ENCODE measurements around the gene PDE9A. TPM values are rescaled to one million over a fixed set of nuclear protein-coding genes. Genes with fewer than 3 reads are reported as not detected.

Gene PDE9A
- total RNA-seq, 1 donor from 2014 or later: 2.0 TPM

DNA sequence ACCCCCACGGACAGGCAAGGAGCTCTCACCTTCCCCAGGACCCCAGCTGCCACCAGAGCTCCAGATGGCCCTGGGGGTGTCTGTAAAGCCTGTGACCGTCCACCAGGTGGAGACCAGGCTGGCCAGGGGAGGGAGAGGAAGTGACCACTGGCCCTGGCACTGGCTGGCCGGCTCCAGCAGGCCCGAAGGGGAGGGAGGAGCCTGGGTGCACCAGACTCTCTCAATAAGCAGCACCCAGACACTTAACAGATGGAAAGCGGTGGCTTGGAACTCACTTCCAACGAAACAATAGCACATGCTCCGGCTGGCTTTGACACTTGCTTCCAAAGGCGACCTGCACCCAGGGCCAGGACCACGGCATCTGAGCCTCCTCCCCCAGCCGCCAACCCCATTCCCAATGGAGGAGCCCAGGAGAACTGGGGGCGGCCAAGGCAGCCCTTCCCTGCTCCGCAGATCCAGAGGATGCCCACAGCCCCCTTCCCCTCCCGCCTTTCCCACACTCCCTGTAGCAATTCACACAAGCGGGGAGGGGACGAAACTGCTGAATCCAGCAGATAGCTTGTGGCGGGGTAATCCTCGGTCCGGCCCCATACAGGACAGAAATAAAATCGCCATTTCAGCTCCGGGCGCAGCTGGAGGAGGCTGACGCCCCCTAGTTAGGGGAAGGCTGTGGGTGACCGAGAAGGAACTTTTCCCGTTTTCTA is 742 bp upstream of the PDE9A start:
- DNase-seq (ENCODE audit: low read depth): peak; percentile 50
- TF ChIP-seq, protein P1, sequence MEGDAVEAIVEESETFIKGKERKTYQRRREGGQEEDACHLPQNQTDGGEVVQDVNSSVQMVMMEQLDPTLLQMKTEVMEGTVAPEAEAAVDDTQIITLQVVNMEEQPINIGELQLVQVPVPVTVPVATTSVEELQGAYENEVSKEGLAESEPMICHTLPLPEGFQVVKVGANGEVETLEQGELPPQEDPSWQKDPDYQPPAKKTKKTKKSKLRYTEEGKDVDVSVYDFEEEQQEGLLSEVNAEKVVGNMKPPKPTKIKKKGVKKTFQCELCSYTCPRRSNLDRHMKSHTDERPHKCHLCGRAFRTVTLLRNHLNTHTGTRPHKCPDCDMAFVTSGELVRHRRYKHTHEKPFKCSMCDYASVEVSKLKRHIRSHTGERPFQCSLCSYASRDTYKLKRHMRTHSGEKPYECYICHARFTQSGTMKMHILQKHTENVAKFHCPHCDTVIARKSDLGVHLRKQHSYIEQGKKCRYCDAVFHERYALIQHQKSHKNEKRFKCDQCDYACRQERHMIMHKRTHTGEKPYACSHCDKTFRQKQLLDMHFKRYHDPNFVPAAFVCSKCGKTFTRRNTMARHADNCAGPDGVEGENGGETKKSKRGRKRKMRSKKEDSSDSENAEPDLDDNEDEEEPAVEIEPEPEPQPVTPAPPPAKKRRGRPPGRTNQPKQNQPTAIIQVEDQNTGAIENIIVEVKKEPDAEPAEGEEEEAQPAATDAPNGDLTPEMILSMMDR (conservative IDR thresholded peaks at IDR 0.05; ENCODE audit: low read depth, low read length): peak; percentile 76
- peak overlapping the region; percentile 58 for H3K4me3 ChIP-seq (ENCODE audit: low read depth, low read length)

DNA sequence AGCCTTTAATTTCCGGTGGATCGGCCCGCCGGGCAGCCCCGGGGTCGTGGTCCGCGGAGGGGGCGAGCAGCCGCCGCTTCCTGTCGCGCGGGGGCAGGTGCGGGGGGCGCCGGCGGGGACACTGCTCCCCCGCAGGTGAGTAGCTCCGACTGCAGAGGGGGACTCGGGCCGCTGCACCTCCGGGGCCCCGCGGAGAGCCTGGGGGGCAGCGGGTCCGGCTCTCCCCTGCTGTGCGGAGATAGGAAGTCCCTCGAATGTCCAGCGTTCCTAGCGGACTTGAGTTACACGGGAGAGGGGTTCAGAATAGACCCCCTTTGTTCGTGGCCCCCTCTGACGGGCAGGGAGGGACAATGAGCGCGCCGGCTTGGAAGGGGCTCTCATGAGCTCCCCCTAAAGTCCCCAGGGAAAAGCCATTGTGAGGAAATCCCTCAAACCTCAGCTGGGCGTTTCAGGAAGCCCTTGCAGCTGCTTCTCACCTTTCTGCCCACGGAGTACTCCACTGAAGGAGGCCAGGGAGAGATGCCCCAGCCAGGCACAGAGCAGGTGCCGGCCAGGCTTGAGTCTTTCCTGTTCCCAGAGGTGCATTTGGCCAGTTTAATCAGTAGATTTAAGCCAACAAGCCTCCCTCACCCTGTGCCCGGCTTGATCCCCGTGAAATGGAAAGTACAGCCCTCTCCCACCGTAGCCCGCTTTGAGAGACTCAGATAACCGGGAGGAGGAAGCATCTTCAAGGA is 925 bp downstream of the PDE9A start:
- H3K4me3 ChIP-seq (ENCODE audit: low read depth, low read length): peak overlapping the region; percentile 80
- TF ChIP-seq, protein P1 (conservative IDR thresholded peaks at IDR 0.05; ENCODE audit: low read depth, low read length): peak; percentile 30
- DNase-seq (ENCODE audit: low read depth): no peak

DNA sequence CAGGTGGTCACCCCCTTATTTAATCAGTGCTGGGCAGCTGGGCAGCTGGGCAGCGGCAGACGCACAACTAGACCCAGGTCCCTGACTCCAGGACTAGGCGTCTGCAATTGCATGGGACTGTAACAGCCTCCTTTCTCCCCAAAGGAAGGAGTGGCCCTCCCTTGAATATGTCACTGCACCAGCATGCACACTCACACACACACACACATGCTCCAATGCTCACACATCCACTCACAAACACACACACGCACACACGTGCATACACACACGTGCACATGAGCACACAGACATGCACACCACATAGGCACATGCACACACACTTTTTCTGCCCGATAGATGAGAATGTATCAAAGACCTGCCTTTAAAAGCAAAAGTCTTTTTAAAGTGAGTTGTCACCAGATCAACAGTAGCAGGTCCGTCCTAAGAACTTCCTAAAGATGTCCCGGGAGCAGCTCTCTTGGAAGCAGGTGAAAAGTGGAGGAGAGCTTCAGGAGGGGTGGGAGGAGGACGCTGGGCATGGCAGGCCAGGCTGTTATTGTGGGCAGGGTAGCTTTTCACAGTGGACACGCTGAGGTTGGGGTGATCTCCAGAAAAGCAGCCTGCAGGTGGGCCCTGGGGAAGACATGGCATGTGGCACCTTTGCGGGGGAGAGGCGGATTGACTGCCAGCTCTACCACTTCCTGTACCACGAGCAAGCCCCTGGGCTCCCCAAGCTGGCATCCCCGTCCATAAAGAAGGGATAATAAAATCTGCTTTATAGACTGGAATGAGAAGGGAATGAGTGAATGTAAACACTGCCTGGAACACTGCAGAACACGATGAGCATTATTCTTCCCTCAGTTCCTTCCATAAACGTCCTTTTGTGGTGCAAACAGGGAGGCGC is 1.7 kb downstream of the PDE9A start:
- peak overlapping the region; percentile 80 for H3K4me3 ChIP-seq (ENCODE audit: low read depth, low read length)
- no peak for DNase-seq (ENCODE audit: low read depth)
- TF ChIP-seq, protein P1 (conservative IDR thresholded peaks at IDR 0.05; ENCODE audit: low read depth, low read length): no peak

DNA sequence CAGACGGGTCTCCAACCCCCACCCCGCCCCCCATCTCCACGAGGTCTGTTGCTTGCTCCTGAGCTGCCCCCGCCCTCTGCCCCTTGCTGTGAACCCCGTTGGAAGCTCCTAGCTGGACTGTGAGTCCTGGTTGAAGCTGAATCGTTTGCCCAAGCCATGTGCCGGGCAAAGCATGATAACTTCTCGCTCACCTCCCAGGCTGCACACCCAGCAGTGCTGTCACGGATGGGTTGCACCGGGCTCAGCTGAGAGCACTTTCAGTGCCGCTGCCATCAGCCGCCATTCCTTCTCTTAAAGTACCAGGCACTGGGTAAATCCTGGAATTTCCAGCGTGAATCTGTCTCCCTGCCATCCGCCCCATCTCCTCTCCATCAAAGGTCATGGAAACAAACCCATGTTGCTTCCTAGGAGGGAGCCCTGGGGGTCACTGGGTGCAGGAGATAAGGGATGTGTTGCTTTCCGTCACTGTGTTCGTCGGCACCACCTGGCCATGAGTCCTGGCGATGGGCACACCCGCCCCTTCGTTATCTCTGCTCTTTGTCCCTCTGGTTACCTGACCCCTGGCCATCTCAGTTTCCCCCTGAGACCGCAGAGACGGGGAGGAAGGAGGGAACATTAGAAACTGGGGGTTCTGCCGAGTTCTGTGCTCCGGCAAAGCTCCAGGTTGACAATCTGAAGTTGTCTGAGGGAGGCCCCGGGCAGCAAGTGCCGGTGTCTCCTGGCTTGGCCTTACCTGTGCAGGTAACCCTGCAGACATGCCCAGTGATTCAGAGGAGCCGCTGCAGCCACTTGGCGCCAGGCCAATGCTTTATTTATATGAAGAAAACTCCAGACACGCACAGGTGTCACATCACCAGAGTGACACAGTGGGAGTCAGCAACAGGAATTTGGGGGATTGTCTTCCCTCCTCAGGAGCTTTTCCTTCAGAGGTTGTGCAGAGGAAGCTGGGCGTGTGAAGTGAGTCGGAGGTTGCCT is 2.7 kb downstream of the PDE9A start:
- H3K4me3 ChIP-seq (ENCODE audit: low read depth, low read length): peak overlapping the region; percentile 80
- TF ChIP-seq, protein P1 (conservative IDR thresholded peaks at IDR 0.05; ENCODE audit: low read depth, low read length): no peak
- DNase-seq (ENCODE audit: low read depth): no peak

DNA sequence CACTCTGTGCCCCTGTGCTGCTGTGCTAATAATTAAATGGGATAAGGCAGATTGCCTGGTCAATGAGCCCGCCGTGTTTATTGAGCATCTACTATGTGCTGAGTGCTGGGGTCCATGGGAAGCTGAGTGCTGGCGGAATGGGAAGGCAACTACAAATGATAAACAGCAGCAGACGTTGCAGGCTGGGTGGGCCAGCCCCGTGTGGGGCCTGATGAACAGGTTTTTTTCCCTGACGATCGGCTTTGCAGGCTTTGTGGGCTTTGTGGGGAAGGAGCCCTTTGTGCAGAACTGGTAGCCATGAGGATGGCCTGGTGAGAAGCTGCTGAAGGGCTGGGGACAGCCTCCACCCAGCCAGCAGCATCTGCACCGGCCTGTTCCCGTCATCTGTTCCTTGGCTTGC is 3.5 kb downstream of the PDE9A start:
- DNase-seq (ENCODE audit: low read depth): no peak
- TF ChIP-seq, protein P1 (conservative IDR thresholded peaks at IDR 0.05; ENCODE audit: low read depth, low read length): no peak
- H3K4me3 ChIP-seq (ENCODE audit: low read depth, low read length): no peak overlapping the region

Data from epithelial cell of proximal tubule (primary cell).